Measurements from ENCODE around the gene DLGAP1.

DNA sequence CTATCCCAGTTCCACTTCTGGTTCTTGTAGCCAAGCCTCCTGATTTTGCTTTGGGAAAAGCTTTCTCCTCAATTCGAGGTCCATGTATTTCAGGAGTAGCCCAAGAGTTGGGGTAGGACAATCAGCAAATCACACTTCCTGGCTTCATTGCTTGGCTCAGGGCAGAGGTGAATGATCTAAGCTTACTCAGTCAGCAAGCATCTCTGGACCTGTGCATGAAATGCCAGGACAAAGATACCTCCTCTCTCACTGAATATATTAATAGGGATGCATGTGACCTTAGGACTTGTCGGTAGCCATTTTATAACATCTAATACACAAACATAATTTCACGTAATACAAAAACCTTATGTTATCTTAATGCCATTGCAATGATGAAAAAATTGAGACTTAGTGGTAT lies 632.0 kb downstream of the DLGAP1 start:
- TF ChIP-seq CTCF (IDR thresholded peaks at IDR 0.05; ENCODE audit: low read depth, low read length) (no peak), POLR2A (IDR thresholded peaks at IDR 0.05; ENCODE audit: extremely low read depth, insufficient read length) (no peak)
- TF ChIP-seq, protein P1, sequence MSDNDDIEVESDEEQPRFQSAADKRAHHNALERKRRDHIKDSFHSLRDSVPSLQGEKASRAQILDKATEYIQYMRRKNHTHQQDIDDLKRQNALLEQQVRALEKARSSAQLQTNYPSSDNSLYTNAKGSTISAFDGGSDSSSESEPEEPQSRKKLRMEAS (IDR thresholded peaks at IDR 0.05; ENCODE audit: low read depth, low read length), result no peak

Data from NB4 (cell line).